ENCODE measurements around the gene TADA2B.

TADA2B gene

GRCh38 chr4:7034262-7035081 is 8.7 kb upstream of the TADA2B start:
- peak; percentile 34 for DNase-seq (ENCODE audit: low read depth)
- H3K4me3 ChIP-seq (replicated peaks; ENCODE audit: low read depth, low read length) = no peak overlapping the region
- no peak for TF ChIP-seq CTCF (IDR thresholded peaks at IDR 0.05; ENCODE audit: low read length, missing control alignments)

GRCh38 chr4:7037425-7037824 is 5.7 kb upstream of the TADA2B start:
- no peak for DNase-seq (ENCODE audit: low read depth)
- TF ChIP-seq CTCF (IDR thresholded peaks at IDR 0.05; ENCODE audit: low read length, missing control alignments) = no peak
- H3K4me3 ChIP-seq (replicated peaks; ENCODE audit: low read depth, low read length) = no peak overlapping the region

GRCh38 chr4:7040765-7041164 is 2.4 kb upstream of the TADA2B start:
- no peak overlapping the region for H3K4me3 ChIP-seq (replicated peaks; ENCODE audit: low read depth, low read length)
- TF ChIP-seq CTCF (IDR thresholded peaks at IDR 0.05; ENCODE audit: low read length, missing control alignments) = no peak
- DNase-seq (ENCODE audit: low read depth) = no peak

- no peak for DNase-seq (ENCODE audit: low read depth)
- TF ChIP-seq CTCF (IDR thresholded peaks at IDR 0.05; ENCODE audit: low read length, missing control alignments) = no peak
Measured at GRCh38 chr4:7041246-7041645, 1.9 kb upstream of the TADA2B start.

GRCh38 chr4:7041801-7042502 is 1.2 kb upstream of the TADA2B start:
- H3K4me3 ChIP-seq (replicated peaks; ENCODE audit: low read depth, low read length) = peak overlapping the region; percentile 75
- DNase-seq (ENCODE audit: low read depth) = no peak
- TF ChIP-seq CTCF (IDR thresholded peaks at IDR 0.05; ENCODE audit: low read length, missing control alignments) = no peak

More at GRCh38 chr4:7041246-7041645, 1.9 kb upstream of the TADA2B start:
- no peak overlapping the region for H3K4me3 ChIP-seq (replicated peaks; ENCODE audit: low read depth, low read length)

- no peak for TF ChIP-seq CTCF (IDR thresholded peaks at IDR 0.05; ENCODE audit: low read length, missing control alignments)
Measured at GRCh38 chr4:7042503-7043283, 479 bp upstream of the TADA2B start.

More at GRCh38 chr4:7042503-7043283, 479 bp upstream of the TADA2B start:
- H3K4me3 ChIP-seq (replicated peaks; ENCODE audit: low read depth, low read length) = peak overlapping the region; percentile 75
- DNase-seq (ENCODE audit: low read depth) = peak; percentile 98
